GM10847 (cell line): ENCODE results near the gene ANGPTL2.

Experiments used
- POLR2A ChIP-seq: IDR thresholded peaks from 2 replicates; pipeline ENCODE4 v1.6.1; 2011; ENCODE audit not compliant: insufficient read length; ENCODE audit errors: extremely low read depth

The ANGPTL2 gene

DNA sequence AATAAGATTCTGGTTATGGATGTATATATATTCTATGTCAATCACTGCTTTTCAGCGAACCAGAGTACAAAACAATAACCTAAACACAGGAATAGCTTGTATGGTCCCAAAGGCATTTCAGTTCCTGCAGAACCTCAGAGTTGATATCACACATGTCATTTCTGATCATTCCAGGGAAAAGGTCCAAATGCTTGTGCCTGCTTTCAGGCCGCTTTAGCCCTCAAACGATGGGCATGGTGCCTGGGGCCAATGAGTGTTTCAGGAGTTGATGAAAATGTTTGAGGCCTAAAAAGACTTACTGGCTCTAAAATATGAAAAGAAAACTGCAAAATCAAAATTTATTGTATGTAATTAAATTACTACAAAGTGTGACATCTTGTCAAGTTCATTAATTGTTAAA is 22.8 kb downstream of the ANGPTL2 start:
- TF ChIP-seq POLR2A = no peak

DNA sequence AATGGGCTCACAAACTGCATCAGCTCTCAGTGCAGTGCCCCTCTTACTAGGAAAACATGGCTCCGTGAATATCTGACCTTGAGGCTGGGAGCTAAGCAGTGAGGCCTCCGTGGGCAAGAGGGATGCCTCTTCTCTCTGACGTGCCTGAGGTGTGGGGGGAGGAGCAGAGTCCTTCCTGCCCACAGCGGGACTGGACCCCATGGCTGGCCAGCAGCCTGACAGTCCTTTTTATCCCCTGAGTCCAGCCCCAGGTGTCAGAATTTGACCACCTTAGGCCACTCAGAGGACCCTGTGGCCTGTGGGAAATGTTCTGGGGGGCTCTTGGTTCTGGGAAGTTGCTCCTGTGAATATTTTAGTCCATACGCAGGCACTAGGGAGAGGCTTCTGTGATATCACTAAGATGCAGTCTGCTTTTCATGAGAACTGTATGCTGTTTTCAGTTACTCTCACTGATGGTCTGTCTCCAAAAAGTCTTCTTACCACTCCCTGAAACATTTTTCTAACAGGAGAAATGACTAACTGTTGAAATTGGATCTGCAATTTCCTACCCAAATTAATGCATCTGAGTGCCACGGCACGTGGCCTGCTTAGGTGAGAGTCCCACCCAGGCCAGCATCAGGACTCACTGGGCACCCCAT is 23.4 kb downstream of the ANGPTL2 start:
- no peak for TF ChIP-seq POLR2A

DNA sequence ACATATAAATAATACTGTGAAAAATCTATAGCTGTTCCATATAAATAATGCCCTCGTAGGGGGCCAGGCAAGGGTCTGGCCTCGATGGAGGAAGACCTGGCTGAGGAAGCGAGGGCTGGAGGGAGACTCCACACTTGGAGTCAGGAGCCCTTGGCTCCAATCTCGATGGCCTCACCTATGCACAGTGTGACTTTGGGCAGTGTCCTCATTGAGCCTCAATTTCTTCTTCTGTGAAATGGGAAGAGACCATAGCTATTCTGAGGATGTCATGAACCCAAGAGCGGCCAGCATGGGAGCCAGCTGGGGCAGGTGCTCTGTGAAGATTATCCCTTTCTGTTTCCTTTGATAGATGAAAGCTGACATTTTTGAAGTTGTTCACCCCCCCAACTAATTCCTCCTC is 24.8 kb downstream of the ANGPTL2 start:
- no peak for TF ChIP-seq POLR2A

DNA sequence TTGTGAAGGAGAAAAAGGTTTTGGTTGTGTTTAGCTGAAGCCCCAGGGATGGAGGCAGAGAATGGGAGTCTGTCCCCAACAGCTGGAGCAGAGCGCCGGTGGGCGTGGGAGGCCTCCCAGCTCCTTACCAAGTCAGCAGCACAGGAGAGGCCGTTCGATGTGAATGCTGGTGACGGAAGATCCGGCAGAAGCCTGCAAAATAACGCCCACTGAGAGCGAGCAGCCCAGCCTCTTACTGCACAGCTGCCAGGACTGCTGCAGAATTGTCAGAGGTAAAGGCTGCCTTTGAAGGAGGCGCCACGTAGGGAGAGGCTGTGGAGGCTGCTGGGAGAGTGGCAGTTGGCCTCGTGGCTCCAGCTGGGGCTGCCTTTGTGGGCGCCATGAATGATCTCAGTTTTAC is 26.2 kb downstream of the ANGPTL2 start:
- no peak for TF ChIP-seq POLR2A

DNA sequence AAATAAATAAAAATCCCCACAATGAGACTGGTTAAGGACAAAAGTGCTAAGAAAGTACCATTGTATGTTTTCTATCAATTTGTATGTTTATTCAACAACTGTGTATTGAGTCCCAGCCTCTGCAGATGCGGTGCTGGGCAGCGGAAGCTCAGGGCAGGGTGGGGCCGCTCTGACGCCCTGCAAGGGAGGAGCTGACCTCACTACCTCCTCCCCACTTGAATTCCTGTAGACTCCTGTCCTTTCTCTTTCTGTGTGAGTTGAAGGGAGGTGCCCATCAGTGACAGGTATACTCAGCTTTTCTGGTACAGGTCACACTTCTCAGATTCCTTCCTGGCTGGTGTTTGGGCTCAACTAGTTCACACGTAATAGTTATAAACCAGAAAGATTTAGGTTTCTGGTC is 27.0 kb downstream of the ANGPTL2 start:
- TF ChIP-seq POLR2A = no peak

DNA sequence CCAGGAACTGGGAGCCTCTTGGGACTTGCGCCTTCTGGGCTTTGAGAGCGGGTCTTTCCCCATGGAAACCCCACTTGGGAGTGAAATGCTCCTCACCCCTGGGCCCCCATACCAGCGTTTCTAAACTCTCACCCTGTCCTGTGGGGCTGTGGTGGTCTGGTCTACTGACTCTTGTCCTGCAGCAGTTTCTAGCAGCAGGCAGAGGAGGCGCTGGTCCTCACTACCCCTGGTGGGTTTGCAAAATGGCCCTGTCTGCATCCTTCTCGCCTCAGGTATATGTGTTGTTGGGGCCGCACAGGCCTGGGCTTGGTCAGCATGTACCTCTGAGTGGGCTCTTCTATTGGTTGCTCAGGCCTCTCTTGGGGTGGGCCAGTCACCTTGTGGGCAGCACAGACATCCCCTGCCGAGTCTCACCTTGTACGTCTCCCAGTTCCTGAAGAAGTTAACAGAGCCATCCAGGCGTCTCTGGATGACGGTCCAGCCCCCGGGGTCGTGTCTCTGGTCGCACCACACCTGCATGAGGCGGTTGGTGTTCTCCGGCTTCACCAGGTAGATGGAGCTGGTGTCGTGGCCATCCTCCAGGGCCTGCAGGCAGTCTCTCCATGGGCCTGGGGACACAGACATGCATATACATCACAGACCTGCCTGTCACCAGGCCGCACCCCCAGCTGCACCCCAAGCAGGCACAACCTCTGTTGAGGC is 29.0 kb downstream of the ANGPTL2 start:
- no peak for TF ChIP-seq POLR2A

DNA sequence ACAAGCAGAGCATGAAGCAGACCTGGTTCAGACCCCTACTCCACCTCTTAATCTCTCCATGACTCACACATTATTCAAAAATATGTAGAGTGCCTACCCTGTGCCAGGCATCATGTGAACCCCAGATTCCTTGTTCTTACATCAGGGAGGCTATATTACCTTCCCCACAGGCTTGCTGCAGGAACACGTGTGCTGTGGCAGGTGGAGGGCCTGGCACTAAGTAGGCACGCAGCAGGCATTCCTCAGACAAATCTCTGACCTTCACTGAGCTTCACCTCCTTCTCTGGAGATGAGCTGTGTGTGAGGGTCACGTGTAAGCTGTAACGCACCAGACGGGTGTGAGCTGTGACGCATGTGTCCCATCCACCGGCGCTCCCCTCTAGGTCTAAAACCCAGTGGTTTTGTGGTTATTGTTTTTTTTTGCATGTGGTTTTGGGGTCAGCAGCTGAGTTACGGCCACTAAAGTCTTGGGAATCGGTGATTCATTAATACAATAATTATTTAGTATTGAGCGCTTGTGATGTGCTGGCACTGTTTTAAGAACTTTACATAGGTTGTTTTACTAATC is 30.3 kb downstream of the ANGPTL2 start:
- no peak for TF ChIP-seq POLR2A

DNA sequence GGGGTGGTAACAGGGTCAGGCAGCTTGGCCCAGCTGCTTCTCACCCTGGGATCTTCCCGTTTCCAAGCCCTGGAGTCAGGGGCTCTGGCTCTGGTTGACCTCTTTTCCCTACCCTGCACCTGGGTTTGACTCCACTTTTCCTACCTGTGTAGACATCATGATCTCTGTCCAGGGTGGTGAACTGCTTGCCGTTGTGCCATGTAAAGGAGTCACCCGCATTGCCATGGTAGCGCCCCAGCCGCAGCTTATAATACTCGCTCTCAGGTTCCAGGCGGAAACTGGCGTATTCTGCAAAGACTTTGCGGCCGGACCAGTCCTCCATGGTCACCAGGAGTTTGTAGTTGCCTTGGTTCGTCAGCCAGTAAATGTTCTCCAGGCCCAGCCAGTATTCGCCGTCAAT is 30.9 kb downstream of the ANGPTL2 start:
- TF ChIP-seq POLR2A = no peak

DNA sequence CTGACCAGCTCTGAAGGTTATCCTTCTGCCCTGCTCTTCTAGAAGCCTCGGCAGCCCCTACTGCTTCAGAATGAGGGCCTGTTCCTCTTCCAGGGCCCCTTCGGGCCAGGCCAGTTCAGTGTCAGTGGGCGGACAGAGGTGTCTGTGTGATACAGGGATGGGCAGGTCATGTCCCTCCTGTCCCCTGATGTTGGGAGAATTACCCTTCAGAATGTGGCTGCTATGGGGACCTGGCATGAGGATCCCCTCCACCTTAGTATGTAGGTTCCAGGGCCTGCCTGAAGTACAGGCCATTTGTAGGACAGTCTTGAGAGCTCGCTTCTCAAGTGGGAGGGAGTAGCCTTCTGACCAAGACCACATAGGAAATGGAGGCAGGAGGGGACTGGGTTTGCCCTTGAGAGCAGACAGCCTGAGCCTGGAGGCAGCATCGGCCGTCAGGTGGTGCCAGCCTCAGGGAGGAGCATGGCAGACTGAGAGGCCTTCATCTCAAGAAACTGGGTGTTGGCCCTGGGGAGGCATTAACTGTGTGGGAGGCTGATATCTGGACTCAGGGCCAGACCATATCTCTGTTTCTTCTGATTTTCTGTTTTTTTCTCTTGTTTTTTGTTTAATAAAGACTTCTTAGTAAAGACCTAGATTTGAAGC is 32.0 kb downstream of the ANGPTL2 start:
- TF ChIP-seq POLR2A = no peak

DNA sequence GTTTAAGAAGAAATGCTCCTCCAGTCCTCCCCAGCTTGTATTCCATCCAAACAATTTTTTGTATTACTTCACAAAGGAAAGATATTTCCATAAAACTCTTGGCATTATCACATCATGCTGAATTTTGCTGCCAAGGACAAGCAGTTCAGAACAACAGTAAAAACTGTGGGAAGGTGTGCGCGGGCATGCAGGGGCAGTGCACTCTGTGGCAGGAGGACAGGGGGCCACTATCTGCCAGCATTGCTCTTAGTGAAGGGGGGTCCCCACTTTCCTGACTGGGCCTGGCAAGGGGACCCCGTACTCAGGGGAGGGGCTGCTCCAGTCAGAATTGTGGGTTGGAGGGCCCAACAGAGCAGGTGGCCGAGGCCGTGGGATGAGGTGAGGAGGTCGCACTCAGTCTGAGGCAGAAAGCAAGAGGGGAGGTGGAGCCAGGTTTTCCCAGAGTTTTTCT is 32.8 kb downstream of the ANGPTL2 start:
- no peak for TF ChIP-seq POLR2A

DNA sequence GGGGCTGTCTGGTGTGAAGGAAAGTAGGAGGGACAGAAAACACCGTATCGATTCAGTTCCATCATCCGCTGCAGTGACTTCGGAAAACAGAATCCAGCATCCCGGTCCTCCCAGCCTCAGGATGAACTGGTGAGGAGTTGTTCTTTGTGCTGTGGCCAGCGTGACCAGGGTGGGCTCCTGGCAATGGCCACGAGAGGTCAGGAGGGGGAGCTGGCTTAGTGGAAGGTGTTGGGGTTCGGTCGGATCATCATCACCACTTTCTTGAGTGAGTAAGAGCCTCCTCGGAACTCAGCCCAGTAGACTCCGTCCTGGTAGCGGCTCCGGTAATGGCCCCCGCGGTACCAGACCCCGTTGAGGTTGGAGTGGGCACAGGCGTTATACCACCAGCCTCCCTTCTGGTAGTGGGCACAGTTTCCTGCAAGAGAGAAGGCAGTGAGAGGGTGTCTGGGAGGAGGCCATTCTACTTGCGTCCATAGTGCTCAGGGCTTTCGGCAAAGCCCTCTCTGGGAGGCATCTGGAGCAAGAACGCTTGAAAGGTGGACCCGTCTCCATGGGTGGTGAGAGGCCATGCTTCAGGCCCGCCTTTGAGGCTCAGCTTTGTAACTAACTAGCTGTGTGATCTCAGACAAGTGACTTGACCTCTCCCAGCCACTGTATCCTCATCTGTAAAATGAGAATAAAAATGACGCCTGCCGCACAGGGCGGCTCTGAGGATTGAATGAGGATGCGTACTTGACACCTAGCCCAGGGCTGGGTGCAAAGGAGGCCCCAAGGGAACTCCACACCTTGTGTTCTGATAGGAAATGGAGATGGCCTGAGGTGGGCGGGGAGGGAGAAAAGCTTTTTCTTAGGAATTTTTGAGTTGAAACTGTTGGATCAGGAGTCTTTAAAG is 33.5 kb downstream of the ANGPTL2 start:
- TF ChIP-seq POLR2A = no peak

DNA sequence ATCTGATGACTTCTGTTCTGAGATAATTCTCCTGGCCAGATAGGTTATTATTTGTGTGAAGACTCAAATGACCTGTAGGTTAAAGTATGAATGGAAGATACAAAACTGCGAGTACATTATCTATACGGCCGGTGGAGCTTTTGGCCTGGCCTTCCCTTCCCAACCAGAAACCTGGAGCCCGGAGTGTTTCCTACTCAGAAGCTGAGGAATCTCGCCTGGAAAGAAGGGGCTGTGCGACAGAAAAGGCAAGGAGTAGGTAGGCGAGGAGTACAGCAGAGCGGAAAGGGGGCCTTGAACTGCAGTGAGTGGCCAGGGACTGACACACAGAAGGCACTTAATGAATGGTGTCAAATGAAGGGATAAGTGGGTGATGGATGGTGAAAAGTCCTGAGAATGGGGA is 34.6 kb downstream of the ANGPTL2 start:
- no peak for TF ChIP-seq POLR2A

DNA sequence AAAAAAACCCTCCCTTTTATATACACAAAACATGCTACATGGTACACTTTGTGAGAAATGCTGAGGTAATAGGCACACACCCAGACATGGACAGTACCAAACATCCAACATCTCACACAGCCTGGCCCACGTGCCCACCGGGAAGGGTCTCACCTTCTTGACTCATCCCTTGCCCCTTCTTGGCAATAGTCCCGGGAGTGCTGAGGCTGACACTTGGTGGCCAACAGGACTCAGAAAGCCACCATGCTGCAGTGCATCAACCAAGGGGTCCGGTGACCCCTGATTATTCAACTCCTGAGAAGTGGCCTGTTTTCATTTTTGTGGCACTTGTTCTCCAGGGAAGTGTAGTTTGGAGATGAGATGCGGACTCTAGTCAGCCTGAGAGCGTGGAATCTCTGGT is 35.0 kb downstream of the ANGPTL2 start:
- TF ChIP-seq POLR2A = no peak

DNA sequence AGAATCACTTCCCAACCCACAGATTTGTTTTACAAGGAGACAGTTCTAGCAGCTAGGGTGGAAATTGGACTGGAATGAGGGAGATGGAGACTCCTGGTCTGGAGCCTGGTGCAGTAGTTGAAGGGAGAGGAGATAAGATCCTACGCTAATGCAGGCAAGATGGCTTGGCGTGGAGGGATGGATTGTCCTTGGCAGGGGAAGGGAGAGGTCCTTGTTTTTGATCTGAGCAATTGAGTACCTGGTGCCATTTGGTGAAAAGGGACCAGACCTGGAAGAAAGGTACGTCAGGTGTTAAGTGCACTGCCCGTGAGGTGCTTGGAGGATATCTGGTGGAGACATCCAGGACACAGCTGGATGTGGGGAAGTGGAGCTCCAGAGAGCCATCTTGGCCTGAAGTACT is 35.7 kb downstream of the ANGPTL2 start:
- no peak for TF ChIP-seq POLR2A

DNA sequence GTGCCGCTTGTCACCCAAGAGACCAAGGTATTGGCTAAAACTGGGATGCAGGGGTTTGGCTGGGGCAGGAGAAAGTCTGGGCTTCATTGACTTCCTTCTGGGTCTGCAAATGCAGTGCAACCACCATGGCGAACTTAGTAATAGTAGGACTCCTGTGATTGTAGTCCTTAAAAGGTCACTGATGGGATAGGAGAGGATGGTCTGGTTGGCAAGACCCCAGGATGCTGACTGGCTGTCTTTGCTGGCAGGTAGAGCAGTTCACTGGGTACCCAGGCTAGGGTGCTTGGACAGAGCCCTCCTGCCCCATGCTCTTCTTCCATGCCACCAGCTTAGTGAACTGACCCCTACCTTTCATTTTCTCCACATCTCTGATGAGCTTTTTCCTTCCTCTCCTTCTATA is 37.2 kb downstream of the ANGPTL2 start:
- TF ChIP-seq POLR2A = no peak
